GM18505 (cell line): ENCODE data around the gene PDZD2.
"Not testable (repeated sequence)": the region's sequence is repeated elsewhere in the genome, so short reads cannot be mapped to it uniquely, and the experiment has no call there.

ENCODE experiments used
- ATAC-seq: cut with Tn5 transposase; IDR thresholded peaks from one replicate; pipeline ENCODE4 v1.9.1; 2021; ENCODE audit not compliant: unreplicated experiment
- POLR2A ChIP-seq: IDR thresholded peaks from 4 replicates; pipeline ENCODE4 v1.6.1; 2011; ENCODE audit warnings: borderline replicate concordance; ENCODE audit not compliant: insufficient read depth, insufficient read length; ENCODE audit errors: extremely low read depth

The PDZD2 gene

DNA sequence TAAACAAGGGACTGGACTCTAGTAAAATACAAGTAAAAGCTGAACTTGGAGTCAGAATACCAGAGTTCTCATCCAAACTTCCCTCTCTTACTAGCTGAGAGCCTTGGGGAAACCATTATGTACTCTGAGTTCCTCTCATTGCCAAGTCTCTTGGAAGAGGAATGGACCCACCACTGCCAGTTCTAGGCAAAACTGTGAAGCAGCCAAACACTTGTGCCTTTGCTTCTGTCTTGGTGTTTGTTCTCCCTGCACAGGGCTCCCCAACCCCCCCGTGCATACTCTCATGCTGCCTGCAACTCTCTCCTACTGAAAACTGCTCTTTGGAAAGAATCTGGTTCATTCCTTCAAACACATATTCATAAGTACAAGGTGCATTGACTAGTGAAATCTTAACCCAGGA is 102.6 kb downstream of the PDZD2 start:
- no peak for TF ChIP-seq POLR2A

DNA sequence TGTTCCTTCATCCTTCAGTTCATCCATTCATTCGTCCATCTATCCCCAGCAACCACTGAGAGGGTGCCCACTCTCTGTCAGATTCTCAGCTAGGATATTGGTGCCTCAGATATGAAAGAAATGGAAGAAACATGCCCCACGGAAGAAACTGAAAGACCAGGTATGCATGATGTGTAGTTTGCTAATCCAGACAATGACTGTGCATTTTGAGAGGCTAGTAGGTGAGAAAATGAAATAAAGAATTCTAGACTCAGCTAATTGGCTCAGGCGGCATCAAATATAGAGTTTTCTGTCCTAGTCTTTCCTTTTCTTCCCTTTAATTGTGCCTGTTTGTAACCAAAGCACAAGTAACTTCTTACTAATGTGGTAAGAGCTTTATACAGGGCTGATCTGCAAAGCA is 104.7 kb downstream of the PDZD2 start:
- ATAC-seq: no peak

More for the DNA sequence above, 102.6 kb downstream of the PDZD2 start:
- ATAC-seq: no peak

DNA sequence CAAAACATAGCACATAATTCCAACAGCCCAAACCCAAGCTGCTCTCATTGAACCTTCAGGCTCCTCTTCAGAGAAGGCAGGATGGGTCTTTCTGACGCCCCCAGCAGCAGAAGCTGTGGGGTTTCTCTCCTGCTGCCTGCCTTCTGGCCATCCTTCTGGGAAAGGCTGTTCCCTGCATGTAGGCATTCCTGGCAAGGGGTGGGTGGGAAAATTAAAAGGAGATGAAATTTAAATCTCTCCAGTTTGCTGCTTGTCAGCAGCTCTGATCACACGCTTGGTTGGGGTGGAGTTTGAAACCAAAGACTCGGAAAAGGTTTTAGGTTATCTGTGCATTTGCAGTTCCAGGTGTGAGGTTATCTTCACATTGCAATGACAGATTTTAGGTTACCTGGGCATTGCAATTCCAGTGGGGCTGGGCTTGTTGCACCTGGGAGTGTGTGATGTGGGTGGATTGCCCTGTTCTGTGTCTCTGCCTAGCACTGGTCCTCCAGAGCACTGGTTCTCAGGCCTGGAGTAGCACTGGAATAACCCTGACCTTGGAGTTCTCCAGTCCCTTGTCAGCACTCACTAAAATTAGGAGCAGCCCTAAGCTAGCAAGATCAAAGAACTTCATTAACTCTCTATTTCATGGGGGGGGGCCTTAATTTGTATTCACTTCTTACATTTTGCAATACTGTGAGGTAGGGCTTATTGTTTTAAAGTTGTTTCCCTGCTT is 109.7 kb downstream of the PDZD2 start:
- ATAC-seq: no peak

More for the DNA sequence above, 104.7 kb downstream of the PDZD2 start:
- TF ChIP-seq POLR2A: no peak

DNA sequence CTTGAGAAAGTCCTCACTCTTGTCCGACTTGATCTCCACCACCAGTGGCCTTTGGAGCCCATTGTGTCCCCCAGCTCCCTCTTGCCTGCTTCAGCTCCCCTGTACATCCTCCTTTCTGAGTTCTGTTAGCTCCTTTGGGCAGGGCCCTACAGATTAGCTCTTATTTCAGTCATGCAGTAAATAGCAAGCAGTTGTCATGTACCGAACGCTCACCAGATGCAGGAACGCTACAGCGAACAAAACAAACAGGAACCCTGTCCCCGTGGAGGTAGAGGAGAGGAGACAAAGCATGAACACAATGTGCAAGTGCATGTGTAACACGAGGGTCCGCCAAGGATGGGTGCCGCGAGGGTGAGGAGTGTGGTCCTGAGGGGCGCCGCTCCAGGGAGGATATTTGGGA is 111.3 kb downstream of the PDZD2 start:
- no peak for ATAC-seq
- no peak for TF ChIP-seq POLR2A

More for the DNA sequence above, 109.7 kb downstream of the PDZD2 start:
- TF ChIP-seq POLR2A: no peak

DNA sequence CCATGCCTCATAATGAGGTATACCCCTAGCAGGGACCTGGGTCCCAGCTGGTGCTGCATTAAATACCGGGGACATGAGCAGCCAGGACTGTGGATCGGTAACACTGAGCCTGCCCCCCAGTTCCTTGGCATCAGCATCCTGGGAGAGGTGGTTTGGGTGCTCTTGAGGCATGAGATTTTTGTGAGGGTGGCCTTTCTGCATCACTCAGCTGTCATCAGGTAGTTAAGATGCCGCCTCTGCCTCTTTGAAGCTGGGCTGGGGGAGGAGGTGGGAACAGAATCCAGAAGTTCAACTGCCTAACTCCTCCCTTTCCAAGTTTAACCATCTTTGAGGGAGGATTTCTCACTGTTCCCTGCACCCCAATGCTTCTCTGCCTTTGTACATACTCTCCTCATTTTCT is 112.7 kb downstream of the PDZD2 start:
- no peak for ATAC-seq
- no peak for TF ChIP-seq POLR2A

DNA sequence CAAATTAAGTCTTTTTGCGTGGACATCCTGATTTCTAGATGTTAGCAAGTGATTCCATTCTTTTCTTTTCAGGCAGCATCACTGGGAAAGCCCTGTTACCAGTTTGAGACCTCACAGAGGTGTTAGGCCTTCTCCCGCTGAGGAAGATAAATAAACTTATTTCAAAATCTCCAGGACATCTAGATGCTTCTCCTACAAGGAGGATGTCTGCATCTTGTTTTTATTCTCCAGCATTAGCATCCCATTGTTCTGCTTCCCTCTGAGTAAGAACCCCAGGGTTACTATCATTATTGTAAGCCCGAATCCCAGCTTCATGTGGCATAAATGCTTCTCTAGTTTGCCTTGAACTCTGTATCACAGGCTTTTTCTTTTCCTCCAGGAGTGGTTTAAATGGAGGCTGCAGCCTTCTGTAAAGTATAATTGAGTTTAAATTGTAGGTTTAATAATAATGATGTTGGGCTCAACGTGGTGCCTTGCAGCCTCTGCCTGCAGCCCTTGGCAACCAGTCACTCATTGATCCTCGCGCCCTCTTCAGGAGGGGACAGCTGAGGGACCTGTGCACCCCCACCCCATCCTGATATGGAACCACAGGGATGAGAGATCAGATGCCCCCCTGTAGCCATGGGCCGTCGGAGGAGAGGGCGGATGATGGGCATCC is 114.9 kb downstream of the PDZD2 start:
- TF ChIP-seq POLR2A: no peak
- no peak for ATAC-seq

DNA sequence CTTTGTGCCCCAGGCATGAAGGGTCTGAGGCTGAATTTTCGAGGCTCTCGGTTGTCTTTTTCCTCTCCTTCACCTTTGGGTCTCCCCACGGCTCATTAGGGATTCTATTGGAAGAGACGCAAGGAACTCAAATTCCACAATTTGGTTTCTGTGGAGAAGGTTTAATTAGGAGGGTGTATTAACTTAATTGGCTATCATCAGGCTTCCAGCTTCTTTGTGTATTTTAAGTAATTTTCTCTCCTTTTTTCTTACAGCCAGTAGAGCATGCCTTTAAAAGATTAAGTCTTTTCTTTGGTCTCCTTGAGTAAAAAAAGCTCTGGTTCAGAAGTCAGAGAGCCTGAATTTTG is 115.4 kb downstream of the PDZD2 start:
- TF ChIP-seq POLR2A: no peak
- ATAC-seq: no peak

DNA sequence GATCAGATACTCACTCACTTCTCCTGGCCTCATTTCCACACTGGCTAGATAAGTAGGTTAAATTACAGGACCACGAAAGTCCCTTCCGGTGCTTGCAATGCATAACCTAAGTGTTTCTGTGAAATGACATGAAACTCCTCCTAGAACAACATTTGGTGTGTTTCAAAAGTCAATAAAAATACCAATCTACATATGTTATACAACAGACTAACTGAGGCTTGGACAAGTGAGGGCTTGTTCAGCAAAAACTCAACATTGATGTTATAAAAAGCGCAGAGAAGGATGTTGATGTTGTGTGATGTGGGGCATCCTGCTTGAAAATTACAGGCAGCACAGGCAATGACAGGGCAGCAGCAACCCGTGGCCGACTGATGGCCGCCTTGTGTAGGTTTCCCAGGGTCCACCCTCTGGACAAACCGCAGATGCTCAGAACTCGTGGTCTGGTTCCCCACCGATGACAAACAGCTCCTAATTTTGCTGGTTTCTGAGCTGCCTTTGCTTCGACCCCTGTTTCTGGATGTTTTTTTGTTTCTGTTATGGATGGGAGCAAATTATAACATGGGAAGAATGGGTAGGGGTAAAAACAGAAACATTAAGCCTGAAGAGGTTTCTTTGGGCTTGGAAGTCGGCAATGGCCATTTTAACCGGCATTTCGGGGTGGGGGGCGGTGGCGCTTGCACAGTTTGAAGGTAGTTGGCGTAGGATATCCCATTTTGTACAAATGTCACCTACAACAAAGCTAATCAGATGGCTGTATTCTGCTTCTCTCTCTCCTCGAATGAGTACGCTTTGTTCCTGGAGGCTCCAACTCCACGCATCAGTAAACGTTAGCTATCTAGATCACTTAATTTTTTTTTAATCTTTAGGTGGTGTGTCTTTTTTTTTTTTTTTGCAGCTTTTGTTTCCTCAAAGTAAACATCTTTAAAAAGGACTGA is 116.1 kb downstream of the PDZD2 start:
- ATAC-seq: no peak
- no peak for TF ChIP-seq POLR2A

DNA sequence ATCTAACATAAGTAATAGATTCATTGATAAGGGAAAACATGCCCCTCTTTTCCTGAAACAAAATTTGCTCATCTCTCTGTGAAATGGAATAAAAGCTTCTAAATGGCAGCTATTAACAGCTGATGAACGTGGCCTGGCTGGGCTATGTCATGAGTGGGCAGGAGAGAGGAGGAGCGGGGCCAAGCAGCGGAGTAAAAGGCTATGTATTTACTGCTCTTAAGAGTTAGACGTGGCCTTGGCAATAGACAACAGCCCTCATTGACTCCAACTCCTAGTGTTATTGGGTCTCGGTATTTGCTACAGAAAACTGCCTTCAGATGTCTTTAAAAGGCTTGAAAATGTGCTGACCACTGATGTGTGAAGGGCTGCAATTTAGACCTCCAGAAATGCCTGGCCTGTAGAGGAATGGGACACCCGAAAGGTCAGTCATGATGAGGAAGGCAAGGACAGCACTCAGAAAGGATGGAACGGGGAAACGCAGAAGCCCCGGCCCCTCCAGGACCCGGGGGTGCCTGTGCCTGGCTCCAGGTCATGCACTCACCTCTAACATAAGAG is 116.8 kb downstream of the PDZD2 start:
- ATAC-seq: no peak
- TF ChIP-seq POLR2A: no peak

DNA sequence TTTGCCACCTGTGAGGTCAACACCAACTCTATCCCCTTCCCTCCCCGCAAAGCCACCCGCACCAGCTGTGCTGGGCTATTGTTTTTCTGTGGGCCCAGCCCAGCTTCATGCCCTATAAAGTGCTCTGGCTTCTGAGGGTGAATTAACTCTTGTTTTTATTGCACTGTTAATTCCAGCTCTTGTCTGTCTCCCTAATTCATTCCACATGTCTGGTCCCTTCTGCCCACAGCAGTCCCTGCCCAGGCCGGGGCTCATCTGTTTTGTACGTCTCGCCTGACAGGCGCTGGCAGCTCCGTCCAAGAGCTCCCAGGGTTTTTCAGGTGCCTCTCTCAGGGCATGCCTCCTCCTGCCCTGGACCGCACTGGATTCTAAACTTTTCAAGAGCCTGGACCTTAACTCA is 118.9 kb downstream of the PDZD2 start:
- no peak for TF ChIP-seq POLR2A
- no peak for ATAC-seq

DNA sequence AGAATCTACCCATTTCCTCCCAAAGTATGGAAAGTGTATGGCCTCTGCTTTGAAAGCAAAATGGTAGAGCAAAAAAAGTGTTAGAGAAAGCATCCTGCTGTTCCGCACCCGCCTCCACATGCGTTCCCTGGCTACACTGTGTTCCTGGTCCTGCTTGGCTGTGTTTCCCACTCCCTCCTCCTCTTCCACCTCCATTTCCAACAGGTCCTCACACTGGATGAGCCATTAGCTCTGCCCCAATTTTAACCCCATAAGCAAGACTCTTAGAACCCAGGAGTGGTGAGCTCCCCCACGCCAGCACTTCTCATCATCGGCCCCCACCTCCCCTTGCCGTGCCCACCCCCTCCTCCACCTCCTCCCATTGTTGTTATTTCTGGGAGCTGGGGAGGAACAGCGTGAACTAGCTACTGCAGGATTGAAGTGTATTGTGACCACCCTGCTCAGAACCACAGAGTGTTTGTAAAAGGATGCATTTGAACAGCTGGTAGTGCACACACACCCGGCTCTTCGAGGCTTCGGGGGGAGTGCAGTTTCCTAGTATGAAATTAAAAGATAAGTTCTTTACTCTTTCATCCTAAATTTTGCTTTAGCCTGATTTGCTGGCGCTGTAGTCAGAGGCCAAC is 120.0 kb downstream of the PDZD2 start:
- ATAC-seq: no peak
- no peak for TF ChIP-seq POLR2A

DNA sequence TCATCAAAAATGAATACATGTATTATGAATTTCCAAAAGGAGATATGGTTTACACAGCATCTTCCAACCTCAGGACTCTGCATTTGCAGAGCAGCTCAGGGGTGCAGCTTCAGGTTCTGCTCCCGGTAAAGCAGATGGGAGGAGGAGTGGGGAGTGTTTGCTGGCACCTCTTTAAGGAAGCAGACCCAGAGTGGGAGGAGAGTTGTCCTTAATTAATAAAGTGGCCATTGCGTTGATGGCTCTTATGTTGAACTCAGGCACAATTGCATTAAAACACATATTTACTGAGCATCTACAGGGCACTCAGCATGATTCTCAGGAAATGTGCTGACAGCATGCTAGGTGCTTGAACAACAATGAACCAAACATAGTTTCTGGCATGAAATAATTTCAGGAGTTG is 121.0 kb downstream of the PDZD2 start:
- TF ChIP-seq POLR2A: no peak
- ATAC-seq: no peak

DNA sequence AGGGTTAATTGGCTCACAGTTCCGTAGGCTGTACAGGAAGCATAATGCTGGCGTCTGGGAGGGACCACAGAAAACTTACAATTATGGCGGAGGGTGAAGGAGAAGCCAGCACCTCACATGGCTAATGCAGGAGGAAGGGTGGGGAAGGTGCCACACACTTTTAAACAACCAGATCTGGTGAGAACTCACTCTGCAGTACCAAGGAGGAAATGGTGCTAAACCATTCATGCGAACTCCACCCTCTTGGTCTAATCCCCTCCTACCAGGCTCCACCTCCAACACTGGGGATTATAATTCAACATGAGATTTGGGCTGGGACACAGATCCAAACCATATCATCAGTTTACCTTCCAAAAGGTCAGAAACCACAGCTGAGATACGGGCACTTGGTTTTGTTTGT is 122.9 kb downstream of the PDZD2 start:
- ATAC-seq: no peak
- TF ChIP-seq POLR2A: no peak

DNA sequence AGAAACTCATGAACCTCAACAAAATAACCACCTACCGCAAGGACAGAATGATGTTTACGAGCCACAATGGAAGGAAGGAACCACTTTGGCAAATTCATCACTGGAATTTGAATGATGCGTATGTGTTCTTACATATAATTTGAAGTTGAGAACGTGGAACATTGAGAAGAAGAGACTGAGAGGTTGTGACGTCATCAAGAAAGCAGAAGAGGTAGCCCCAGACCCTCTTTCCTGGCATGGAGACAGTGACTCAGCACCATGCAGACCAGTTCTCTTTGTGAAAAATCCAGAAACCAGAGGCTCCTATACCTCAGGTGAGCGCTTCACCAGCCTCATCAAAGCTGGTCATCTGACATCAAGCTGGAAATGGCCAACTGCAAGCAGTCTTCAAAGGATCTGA is 124.5 kb downstream of the PDZD2 start:
- no peak for ATAC-seq
- no peak for TF ChIP-seq POLR2A

DNA sequence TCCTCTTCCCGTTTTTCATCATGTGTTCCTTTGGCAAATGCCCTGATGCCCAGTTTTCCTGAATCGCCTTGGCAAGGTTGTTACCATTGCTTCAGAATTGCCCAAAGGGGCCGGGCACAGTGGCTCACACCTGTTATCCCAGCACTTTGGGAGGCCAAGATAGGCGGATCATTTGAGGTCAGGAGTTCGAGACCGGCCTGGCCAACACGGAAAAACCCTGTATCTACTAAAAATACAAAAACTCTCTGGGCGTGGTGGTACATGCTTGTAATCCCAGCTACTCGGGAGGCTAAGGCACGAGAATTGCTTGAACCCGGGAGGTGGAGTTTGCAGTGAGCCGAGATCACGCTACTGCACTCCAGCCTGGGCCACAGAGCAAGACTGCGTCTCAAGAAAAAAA is 125.8 kb downstream of the PDZD2 start:
- not testable (repeated sequence) for ATAC-seq
